Measurements from ENCODE around the gene NRM.
"Not testable (repeated sequence)": the region's sequence is repeated elsewhere in the genome, so short reads cannot be mapped to it uniquely, and the experiment has no call there.

- TF ChIP-seq PATZ1 (CRISPR knock-in tag; IDR thresholded peaks at IDR 0.05; ENCODE audit: borderline replicate concordance); TCF4 (CRISPR knock-in tag; IDR thresholded peaks at IDR 0.05; ENCODE audit: borderline replicate concordance); OSR1 (CRISPR knock-in tag; IDR thresholded peaks at IDR 0.05); CSDC2 (CRISPR knock-in tag; IDR thresholded peaks at IDR 0.05); ZFP30 (CRISPR knock-in tag; IDR thresholded peaks at IDR 0.05); ESRRG (CRISPR knock-in tag; IDR thresholded peaks at IDR 0.05); ZFP3 (CRISPR knock-in tag; IDR thresholded peaks at IDR 0.05); ISL1 (CRISPR knock-in tag; IDR thresholded peaks at IDR 0.05); CREB5 (CRISPR knock-in tag; IDR thresholded peaks at IDR 0.05; ENCODE audit: low read depth); ZNF70 (CRISPR knock-in tag; IDR thresholded peaks at IDR 0.05): not testable (repeated sequence)
Measured at GRCh38 chr6:30666300-30666699, 24.5 kb downstream of the NRM start.

Data from SK-N-SH treated with all-trans-retinoic acid at 6 μM for 48 hours (cell line).